Heart right ventricle (tissue), 16 donors: ENCODE results near the gene ITGB3BP. TPM values are rescaled to one million over a fixed set of nuclear protein-coding genes. Genes with fewer than 3 reads are reported as not detected.

Experiments used
- ATAC-seq, 8 donors: fragments of 200-7000 bp; cut with Tn5 transposase; one replicate each; pipeline ENCODE4 v1.9.1; 2020; ENCODE audit warnings: mild to moderate bottlenecking in 8 of 8, moderate library complexity in 8 of 8, moderate number of reproducible peaks in 1 of 8
- DNase-seq, 2 donors: peaks; one replicate each; pipeline ENCODE4 v3.0.0-alpha.2; 2020
- H3K27ac ChIP-seq, 10 donors: fragments of 200-600 bp; sonication (generic) in 2 of 10; one replicate each; pipeline versions ENCODE4 v1.5.0 to v1.8.0; 2020 to 2022; ENCODE audit warnings: mild to moderate bottlenecking in 3 of 10
- H3K27me3 ChIP-seq, 7 donors: fragments of 200-600 bp; one replicate each; pipeline ENCODE4 v1.8.0; 2021 to 2022; ENCODE audit warnings: mild to moderate bottlenecking in 2 of 7
- H3K36me3 ChIP-seq, 9 donors: fragments of 200-600 bp; sonication (generic) in 1 of 9; one replicate each; pipeline versions ENCODE4 v1.5.0 to v1.8.0; 2020 to 2022; ENCODE audit warnings: mild to moderate bottlenecking in 2 of 9
- H3K4me1 ChIP-seq, 9 donors: fragments of 200-600 bp; sonication (generic) in 1 of 9; one replicate each; pipeline versions ENCODE4 v1.5.0 to v1.8.0; 2020 to 2022; ENCODE audit warnings: mild to moderate bottlenecking in 4 of 9
- H3K4me3 ChIP-seq, 10 donors: fragments of 200-600 bp; sonication (generic) in 2 of 10; one replicate each; pipeline versions ENCODE4 v1.5.0 to v1.8.0; 2020 to 2022; ENCODE audit warnings: mild to moderate bottlenecking in 7 of 10, moderate library complexity in 2 of 10
- H3K9me3 ChIP-seq, 11 donors: fragments of 200-600 bp in 10 of 11; sonication (generic) in 2 of 11; one replicate each; pipeline versions ENCODE4 v1.5.0 to v1.8.0; 2013 to 2022; ENCODE audit warnings: mild to moderate bottlenecking in 2 of 11, control low read depth in 1 of 11, moderate library complexity in 1 of 11
- CTCF ChIP-seq, 9 donors: fragments of 200-600 bp; sonication (generic) in 2 of 9; IDR thresholded peaks; one replicate each; pipeline versions ENCODE4 v1.5.0 to v1.8.0; 2021 to 2022; ENCODE audit warnings: antibody characterized with exemption in 9 of 9, mild to moderate bottlenecking in 5 of 9, moderate library complexity in 1 of 9
- WGBS, 2 donors: extraction: QIAGEN DNeasy Blood & Tissue Kit; methylation state at CpG; one replicate each; pipeline ENCODE4 v1.1.7; 2013; ENCODE audit warnings: inconsistent platforms in 1 of 2; 5-methylcytosine and 5-hydroxymethylcytosine counted together
- intact Hi-C, 10 donors: fragments of 100-400 bp; cut with DNase I; formaldehyde crosslinking; loops; one replicate each; pipeline versions ENCODE4 v1.11.1 to v1.14.2; 2022
- polyA plus RNA-seq, 2 donors: library from polyadenylated mRNA; stranded (reverse); fragments of 200-250 nt; gene quantifications; one replicate each; pipeline ENCODE4 v1.2.3, GENCODE V29; 2013
- total RNA-seq, 10 donors: library from RNA; stranded (reverse); fragmentation: NEBNext Ultra II Directional in 3 of 10; extraction: Animal tissue kit (Norgen Biotek cat#: 25700) in 3 of 10; gene quantifications; one replicate each; pipeline versions ENCODE4 v1.2.1 to v1.2.4, GENCODE V29; 2021 to 2023
- donor health status: Arrhythmogenic right ventricular cardiomyopathy.
- donor health status: ischemic (EF 13 %, LVEDD 7.1; RV severe dilation, severe dysfunction).
- donor health status: healthy with polysubstance abuse.
- donor health status: DM: no; HTN: yes; CAD: no.
- donor health status: DM: no; HTN: no; CAD: no.
- donor health status: ischemic (EF 25% LVEDD 6.9; RV normal size, moderate dysfunction).
- donor health status: ischemic (EF 25% LVEDD 5.7; RV mildly dilated, moderate dysfunction).
- donor health status: healthy.
- donor health status: DM: yes; HTN: yes; CAD: no.
- donor health status: Ischemic cardiomyopathy.
- donor health status: ischemic (EF 35%, LVEDD 5.7; RV mildly dilated, moderate dysfunction).
- donor health status: nonischemic (EF 11% LVEDD 7.7; RV severe dilation, severe dysfunction).
- donor health status: DM: yes; HTN: yes; CAD: no.
- donor health status: PGD.
- donor health status: ischemic (EF 29% LVEDD 5.4; RV normal size, mild dysfunction).
- donor health status: nonischemic (EF 23%, LVEDD 6.1; RV moderate dilation, normal function).

ITGB3BP gene
- total and polyA plus RNA-seq, 12 donors: 4.3 to 14.7 (median 7.4) TPM

GRCh38 chr1:63418101-63418500, 104.9 kb downstream of the ITGB3BP start:
- Histone ChIP-seq H3K4me1 (no peaks in the 10 kb centered on the region), H3K4me3 (no peak overlapping the region), H3K9me3 (no peaks in the 10 kb centered on the region), H3K27me3 (no peaks in the 10 kb centered on the region), H3K36me3 (peaks cover 0 to 43% (median 0%) of the 10 kb centered on the region in 9 donors), H3K27ac (no peak overlapping the region)
- TF ChIP-seq CTCF (IDR thresholded peaks at IDR 0.05): no peak
- no peak for DNase-seq
- intact Hi-C loops: no loop called here
- ATAC-seq: no peak

- Histone ChIP-seq H3K9me3 (no peaks in the 10 kb centered on the region), H3K4me3 (no peak overlapping the region), H3K36me3 (peaks cover 0 to 45% (median 0%) of the 10 kb centered on the region in 9 donors), H3K27me3 (no peaks in the 10 kb centered on the region), H3K27ac (no peak overlapping the region), H3K4me1 (no peaks in the 10 kb centered on the region)
- intact Hi-C loops: no loop called here
- 78 to 80% methylated on average over 3 of the region's 3 CpGs for WGBS, 2 donors
- no peak for TF ChIP-seq CTCF (IDR thresholded peaks at IDR 0.05)
- no peak for DNase-seq
- ATAC-seq: no peak
Measured at GRCh38 chr1:63414691-63415365, 108.2 kb downstream of the ITGB3BP start.

- Histone ChIP-seq H3K4me1 (no peaks in the 10 kb centered on the region), H3K9me3 (no peaks in the 10 kb centered on the region), H3K4me3 (no peak overlapping the region), H3K27me3 (no peaks in the 10 kb centered on the region), H3K36me3 (peaks cover 0 to 40% (median 0%) of the 10 kb centered on the region in 9 donors), H3K27ac (no peak overlapping the region)
- intact Hi-C loops: no loop called here
- no peak for TF ChIP-seq CTCF (IDR thresholded peaks at IDR 0.05)
- ATAC-seq (no peak), DNase-seq (no peak)
- WGBS, 2 donors: 91 to 93% methylated on average over 1 of the region's 1 CpG
Measured at GRCh38 chr1:63413394-63413793, 109.6 kb downstream of the ITGB3BP start.

GRCh38 chr1:63411066-63411465, 112.0 kb downstream of the ITGB3BP start:
- intact Hi-C loops: no loop called here
- Histone ChIP-seq H3K4me3 (no peak overlapping the region), H3K9me3 (no peaks in the 10 kb centered on the region), H3K36me3 (peaks cover 0 to 50% (median 6%) of the 10 kb centered on the region in 9 donors), H3K27me3 (no peaks in the 10 kb centered on the region), H3K4me1 (no peaks in the 10 kb centered on the region), H3K27ac (no peak overlapping the region)
- WGBS, 2 donors: 75 to 76% methylated on average over 2 of the region's 2 CpGs
- no peak for TF ChIP-seq CTCF (IDR thresholded peaks at IDR 0.05)
- ATAC-seq: no peak
- DNase-seq: no peak
